Activated T-helper 1 cell treated with anti-CD3 and anti-CD28 coated beads, Interleukin-2, amount 50 U/mL, for 16 hours (primary cell): Measurements from ENCODE around the gene KLRK1.
"Not testable (repeated sequence)": the region's sequence is repeated elsewhere in the genome, so short reads cannot be mapped to it uniquely, and the experiment has no call there.

ENCODE experiments used
- DNase-seq, 2 donors: peaks; one replicate each; pipeline ENCODE4 v3.0.0-alpha.2; 2020; ENCODE audit warnings: low read depth in 1 of 2, low spot score in 1 of 2

KLRK1 gene

DNA sequence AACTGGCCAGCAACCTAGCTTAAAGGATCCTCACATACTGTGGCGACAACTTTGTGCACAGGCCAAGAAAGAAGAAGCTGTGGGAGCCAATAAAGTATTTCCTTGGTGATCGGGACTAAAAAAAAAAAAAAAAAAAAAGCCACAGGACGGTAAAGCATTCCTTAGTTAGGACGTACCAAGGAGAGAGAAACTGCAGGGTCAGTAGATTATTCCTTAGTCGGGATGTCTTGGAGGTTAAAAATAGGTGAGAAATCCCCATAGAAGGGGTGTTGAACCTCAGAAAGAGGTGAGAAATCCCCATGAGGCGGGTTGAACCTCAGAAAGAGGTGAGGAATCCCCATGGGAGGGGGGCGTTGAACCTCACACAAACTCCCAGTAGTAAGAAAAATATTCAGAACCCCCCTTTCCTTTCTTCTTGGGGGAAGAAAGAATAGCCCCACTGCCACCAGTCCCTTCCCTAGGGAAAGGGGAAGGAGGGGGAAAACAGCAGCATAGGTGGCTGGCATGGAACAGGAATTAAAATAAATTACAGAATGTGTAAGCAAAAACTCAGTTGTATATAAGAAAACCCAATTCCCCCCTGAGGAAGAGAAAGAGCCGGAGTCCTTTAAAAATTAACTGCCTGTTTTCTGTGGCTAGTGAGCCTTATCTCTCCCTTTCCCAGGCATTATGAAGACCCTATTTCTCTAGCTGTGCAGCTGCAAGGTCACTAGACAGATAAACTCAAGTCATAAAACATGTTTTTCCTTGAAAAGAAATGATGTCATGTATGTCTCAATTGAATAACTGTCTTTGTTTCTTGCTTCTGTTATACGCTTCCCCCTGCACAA is 26.8 kb downstream of the KLRK1 start:
- DNase-seq: no peak

DNA sequence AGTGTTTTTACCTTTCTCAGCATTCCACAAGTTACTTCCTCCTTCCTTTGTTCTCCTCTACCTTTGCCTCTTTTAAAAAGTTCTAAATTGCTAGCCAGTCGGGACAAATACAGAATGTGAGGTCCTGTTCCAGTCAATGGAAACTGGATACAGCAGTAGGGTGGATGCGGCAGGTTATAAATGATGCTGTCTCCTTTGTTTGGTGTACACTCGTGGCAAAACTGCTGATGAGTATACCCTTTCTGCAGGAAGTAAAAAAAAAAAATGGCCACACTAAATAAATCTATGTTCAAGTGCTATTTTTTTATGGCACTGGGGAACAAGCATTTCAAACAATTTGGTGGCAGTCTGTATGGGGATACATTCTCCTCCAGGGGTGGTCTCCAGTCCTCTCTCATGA is 27.5 kb downstream of the KLRK1 start:
- DNase-seq: no peak

DNA sequence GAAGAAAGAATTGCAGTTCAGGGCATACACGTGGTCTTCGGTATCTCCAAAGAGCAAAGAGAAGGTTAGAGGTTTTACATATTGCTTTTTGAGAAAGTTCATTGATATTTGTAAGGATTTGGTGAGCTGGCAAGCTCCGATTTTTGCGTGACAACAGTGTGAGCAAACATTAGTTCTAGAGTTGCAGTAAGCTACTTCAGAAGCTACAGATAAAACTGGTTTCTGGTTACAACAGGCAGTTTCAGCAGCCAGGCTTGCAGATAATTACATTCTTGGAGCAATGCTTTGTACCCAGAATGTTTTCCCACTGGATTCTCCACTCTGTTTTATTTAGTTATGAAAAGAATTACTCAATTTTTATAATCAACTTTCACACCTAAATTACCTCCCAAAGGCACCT is 28.2 kb downstream of the KLRK1 start:
- DNase-seq: no peak

DNA sequence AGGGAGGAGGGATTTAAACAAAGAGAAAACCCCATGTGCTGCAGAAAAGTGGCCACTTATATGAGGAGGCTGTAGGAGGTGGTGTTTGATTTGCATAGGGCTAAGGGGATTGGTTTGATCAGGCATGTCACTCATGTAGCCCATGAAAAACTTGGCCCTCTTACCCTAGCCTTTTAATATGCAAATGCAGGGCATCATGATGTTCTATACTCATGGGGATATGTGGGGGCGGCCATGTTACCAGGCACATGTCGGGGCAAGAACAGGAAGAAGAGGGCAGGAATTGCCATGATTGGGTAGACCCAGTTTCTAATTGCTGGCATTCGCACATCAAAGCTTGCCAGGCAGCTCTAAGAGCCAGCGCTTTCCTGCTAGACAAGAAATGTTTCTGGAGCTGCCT is 28.8 kb downstream of the KLRK1 start:
- DNase-seq: no peak

DNA sequence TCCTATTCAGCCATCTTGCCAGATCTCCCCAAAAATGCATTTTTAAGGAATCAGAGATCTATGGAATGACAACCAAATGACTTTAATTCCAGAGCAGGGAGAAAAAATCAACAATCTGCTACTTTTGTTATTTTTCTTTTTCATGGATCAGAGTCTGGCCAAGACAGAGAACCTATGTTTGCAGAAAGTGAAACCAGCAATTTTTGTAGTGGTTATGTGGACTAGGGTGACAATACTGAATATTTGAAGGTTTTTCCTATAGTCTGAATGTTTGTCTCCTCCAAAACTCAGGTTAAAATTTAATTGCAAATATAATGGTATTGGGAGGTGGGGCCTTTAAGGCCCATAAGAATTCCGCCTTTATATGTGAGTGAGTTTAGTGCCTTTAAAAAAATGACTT is 30.9 kb downstream of the KLRK1 start:
- no peak for DNase-seq

DNA sequence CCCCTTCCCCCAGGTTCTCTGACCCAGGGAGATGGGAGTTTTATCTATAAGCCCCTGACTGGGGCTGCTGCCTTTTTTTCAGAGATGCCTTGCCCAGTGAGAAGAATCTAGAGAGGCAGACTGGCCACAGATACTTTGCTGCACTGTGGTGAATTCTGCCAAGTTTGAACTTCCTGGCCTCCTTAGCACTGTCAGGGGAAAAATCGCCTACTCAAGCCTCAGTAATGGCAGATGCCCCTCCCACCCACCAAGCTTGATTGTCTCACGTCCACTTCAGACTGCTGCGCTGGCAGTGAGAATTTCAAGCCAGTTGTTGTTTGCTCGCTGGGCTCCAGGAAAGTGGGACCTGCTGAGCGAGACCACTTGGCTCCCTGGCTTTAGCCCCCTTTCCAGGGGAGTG is 31.7 kb downstream of the KLRK1 start:
- DNase-seq: no peak

DNA sequence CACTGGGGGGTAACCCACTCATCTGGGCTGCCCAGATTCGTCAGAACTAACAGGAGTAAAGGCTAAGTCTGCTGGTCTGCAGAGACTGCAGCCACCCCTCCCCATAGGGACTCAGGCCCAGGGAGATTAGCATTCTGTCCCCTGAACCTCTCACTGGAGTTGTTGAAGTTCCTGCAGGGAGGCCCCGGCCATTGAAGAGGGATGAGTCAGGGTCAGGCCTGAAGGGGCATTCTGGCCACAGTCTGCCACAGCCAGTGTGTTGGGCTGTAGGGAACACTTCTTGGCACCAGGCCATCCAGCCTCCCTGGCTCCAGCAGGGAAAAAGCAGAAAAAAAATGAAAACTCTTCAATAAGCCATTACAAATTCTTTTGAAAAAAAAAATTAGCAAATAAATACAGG is 35.3 kb downstream of the KLRK1 start:
- no peak for DNase-seq

DNA sequence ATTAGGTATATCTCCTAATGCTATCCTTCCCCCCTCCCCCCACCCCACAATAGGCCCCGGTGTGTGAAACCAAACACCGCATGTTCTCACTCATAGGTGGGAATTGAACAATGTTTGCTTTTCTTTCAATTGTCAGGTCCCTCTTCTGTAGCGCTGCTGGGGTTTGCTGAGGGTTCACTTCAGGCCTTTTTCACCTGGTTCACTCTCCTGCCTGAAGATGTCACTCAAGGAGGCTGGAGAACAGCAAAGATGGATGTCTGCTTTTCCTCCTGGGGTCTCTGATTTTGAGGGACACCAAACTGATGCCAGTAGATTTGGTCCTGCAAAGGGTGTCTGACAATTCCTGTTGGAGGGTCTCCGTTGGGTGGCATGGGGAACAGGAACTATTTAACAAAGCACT is 35.8 kb downstream of the KLRK1 start:
- DNase-seq: no peak

DNA sequence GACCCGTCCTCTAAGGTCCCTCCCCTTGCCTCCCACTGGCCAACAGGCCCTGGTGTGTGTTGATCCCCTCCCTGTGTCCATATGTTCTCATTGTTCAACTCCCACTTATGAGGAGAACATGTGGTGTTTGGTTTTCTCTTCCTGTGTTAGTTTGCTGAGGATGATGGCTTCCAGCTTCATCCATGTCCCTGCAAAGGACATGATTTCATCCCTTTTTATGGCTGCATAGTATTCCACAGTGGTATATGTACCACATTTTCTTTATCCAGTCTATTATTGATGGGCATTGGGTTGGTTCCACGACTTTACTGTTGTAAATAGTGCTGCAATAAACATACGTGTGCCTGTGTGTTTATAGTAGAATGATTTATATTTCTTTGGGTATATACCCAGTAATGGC is 38.4 kb downstream of the KLRK1 start:
- DNase-seq: not testable (repeated sequence)

DNA sequence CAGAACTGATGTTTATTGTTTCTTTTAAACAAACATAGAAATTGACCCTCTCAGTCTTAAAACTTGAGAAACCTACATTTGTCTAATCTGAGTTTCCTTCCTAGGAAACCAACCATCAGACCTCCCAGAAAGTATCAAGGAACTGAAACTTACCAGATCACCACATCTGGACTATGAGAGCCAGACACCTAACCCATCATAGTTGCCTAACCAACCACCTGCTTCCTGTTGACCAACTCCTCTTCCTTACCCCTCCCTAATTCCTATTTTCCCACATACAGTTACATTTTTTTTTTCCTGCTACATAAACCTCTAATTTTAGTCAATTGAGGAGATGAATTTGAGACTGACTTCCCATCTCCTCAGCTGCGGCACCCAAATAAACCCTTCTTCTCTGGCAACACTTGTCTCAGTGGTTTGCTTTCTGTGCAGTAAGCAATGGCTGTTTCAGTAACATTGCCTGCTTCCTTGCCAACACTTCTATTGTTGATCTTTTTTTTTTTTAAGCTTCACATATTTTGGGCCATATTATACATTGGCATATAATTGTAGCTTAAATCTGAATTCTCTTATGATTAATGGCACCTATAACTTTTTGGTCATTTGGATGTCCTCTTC is 47.8 kb downstream of the KLRK1 start:
- DNase-seq: no peak

DNA sequence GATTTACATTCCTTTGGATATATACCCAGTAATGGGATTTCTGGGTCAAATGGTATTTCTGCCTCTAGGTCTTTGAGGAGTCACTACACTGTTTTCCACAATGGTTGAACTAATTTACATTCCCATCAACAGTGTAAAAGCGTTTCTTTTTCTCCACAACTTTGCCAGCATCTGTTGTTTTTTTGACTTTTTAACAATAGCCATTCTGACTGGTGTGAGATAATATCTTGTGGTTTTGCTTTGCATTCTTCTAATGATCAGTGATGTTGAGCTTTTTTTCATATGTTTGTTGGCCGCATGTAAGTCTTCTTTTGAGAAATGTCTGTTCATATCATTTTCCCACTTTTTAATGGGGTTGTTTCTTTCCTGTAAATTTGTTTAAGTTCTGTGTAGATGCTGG is 48.9 kb downstream of the KLRK1 start:
- DNase-seq: not testable (repeated sequence)

DNA sequence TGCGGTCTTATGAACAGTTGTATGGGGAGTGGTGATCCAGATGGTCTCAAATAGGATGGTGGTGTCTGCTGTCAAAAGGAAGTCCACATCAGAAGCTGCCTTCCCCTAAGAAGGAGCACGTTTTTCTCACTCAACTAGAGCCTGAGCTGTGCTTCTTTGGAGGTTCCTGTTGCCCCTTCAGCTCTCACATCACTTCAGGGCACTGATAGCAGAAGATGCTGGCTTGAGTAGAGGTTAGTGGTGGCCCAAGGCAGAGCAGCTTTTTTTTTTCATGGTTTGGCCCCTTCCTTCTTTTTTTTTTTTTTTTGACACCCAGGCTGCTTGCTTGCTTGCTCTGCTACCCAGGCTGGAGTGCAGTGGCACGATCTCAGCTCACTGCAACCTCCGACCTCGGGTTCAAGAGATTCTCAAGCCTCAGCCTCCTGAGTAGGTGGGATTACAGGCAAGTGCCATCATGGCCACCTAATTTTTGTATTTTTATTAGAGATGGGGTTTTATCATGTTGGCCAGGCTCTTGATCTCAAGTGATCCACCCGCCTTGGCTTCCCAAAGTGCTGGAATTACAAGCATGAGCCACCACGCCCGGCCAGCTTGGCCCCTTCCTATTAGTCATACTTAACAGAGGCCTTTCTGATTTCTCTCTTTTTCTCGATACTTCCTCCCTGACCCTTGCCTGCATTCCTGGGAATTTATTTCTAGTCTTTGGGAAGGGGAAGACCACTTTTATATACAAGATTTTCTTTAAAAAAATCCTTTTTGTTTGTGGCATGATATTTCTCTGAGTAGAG is 50.6 kb downstream of the KLRK1 start:
- no peak for DNase-seq

DNA sequence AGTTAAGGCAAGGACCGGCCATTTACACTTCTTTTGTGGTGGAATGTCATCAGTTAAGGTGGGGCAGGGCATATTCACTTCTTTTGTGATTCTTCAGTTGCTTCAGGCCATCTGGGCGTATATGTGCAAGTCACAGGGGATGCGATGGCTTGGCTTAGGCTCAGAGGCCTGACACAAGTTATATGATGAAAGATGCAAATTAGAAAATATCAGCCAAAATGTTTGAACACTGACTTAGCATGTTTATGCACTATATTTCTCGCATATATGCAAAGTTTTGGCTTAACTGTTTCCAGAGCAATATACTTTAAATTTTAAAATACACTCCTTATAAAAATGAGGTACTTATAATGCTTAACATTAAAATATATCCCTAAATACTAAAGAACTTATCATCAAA is 51.4 kb downstream of the KLRK1 start:
- DNase-seq: not testable (repeated sequence)

DNA sequence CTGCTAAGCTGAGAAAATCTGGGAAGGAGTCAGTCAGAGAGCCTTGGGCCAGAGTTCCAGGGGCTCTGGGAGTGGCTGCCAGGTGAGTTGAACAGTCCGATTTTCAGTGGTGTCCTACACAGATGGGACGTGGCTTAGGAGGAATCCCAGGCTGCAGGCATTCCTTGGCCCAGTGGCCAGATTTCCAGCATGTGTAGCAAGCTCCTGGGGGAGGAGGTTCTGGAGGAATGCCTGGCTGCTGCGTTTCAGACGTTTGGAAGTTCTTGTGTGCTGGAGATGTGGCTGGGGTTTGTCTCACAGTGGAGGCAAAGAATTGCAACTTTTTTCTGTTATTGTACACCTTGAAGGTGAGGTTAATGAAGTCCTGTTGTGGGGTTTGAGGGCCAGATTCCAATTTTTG is 53.6 kb downstream of the KLRK1 start:
- DNase-seq: not testable (repeated sequence)

DNA sequence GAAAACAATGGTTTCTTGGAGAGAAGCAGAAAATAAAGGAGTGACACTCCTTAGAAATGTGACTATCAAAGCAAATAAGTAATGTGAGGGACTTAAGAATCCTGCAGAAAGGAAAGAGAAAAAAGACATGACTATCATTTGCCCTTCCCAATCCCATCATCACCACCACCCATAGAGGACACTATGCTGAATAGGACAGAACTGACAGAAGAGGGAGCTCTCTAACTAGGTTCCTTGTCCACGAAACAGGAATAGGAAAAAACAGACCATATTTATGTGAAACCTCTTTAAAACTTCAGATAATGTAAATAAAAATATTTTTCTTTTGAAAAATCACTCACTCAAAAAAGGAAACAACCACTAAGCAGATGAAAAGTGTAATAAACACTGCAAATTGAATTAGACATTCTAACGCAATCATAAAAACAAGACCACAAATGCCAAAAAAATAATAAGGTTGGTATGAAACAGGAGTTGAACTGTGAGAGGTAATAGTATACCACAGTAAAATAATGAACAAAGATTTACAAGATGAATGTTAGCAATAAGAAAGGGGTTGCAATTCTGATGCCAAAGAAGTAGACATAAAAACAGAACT is 58.1 kb downstream of the KLRK1 start:
- no peak for DNase-seq

DNA sequence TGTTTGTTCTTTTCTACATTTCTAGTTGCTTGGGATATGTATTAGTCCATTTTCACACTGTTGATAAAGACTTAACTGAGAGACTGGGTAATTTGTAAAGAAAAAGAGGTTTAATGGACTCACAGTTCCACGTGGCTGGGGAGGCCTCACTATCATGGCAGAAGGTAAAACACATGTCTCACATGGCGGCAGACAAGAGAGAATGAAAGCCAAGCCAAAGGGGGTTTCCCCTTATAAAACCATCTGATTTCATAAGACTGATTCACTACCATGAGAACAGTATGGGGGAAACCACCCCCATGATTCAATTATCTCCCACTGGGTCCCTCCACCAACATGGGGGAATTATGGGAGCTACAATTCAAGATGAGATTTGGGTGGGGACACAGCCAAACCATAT is 61.1 kb downstream of the KLRK1 start:
- DNase-seq: not testable (repeated sequence)
